Stimulated activated CD4-positive, alpha-beta T cell treated with anti-CD3 and anti-CD28 coated beads, Interleukin-4, amount 100 ng/mL, for 4 hours (primary cell): ENCODE data around the gene DAPK1.

ENCODE experiments used
- DNase-seq, 2 experiments: peaks; one replicate each; pipeline ENCODE4 v3.0.0-alpha.2; 2020

Gene DAPK1

DNA sequence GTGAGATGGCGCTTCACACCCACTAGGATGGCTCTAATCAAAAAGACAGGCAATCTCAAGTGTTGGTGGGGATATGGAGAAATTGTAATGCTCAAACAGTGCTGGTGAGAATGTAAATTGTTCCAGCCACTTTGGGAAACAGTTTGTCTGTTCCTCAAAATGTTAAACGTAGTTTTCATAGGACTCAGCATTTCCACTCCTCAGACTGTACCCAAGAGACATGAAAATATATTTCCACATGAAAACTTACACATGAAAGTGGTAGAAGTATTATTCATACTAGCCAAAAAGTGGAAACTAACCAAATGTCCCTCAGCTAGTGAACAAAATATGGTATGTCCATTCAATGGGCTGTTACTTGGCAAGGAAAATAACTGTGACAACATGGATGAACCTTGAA lies 120.6 kb downstream of the DAPK1 start:
- DNase-seq = no peak

GRCh38 chr9:87618931-87619330 lies 121.3 kb downstream of the DAPK1 start:
- DNase-seq = no peak

GRCh38 chr9:87619346-87619745 lies 121.7 kb downstream of the DAPK1 start:
- no peak for DNase-seq

DNA sequence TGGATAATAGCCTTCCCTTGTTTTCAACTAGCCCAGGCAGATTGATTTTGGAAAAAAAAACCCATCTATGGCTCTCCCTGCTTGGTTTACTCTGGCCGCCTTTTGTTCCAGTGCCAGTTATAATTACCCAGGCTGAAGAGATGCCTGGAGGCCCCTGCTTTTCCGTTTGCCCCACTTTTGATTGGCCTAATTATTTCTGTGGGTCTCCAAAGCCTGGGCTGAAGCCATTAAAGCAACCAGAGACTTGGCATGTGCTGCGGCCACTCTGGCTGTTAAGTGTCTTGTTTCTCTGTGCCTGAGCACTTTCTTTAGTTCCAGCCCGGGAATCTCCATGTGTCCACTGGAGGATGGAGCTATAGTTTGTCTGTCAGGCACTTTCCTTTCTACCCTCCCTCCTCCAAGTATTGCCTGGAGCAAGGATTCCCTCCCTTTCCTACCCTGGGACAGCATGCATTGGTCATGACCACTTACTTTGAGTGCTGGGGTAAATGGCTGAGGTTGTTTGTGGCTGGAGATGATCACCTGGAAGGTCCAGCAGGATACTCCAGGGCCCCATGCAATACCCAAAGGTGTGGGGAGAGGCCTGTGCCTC lies 123.2 kb downstream of the DAPK1 start:
- DNase-seq = no peak

GRCh38 chr9:87622098-87622497 lies 124.4 kb downstream of the DAPK1 start:
- DNase-seq = no peak

GRCh38 chr9:87622923-87623322 lies 125.3 kb downstream of the DAPK1 start:
- no peak for DNase-seq

DNA sequence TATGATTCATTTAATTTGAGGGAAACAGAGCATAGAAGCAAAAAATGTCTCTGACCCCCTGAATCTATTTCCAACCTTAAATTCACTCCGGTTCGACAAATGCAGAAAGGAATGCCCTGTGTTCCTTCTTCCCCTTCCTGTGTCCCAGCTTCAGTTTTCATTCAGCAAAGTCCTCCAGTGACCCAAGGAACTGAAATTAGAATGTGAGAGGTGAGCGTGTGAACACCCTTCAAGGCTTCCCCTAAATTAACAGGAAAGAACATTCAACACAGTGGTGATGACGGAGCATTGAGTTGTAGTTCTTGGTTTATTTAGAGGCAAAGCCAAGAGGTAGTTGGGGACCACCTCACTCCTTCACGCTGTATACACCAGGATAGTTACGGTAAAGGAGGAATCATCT lies 130.7 kb downstream of the DAPK1 start:
- DNase-seq = no peak

DNA sequence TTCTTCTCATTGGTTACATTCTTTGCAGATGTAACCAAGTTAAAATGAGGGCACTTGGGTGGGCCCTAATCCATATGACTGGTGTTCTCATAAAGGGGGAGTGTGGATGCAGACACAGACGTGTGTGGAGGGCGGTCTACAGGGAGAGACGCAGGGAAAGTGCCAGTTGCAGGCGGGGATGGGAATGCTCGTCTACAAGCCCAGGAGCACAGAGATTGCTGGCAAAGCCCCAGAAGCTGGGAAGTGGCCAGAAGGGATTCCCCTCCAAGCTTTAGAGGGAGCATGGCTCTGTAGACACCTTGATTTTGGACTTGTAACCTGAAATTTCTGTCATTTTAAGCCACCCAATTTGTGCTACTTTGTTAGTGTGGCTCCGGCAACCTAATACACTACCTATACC lies 131.4 kb downstream of the DAPK1 start:
- DNase-seq = no peak

DNA sequence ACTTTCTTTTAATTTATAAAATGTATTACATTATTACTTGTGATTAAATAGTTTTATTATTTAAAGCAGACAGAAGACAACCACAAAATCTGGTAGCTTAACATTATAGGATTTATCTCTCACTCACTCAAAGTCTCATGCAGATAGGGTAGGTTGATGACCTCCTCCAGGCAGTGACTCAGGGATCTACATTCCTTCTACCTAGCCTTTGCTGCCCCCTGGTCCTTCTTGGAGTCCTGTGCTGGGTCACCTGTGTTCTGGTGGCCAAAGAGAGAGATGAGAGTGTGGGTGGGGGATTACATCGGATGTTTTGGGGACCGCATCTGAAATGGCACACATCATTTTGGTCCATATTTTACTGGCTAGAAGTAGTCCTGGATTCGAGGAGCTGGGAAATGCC lies 132.6 kb downstream of the DAPK1 start:
- DNase-seq = no peak

DNA sequence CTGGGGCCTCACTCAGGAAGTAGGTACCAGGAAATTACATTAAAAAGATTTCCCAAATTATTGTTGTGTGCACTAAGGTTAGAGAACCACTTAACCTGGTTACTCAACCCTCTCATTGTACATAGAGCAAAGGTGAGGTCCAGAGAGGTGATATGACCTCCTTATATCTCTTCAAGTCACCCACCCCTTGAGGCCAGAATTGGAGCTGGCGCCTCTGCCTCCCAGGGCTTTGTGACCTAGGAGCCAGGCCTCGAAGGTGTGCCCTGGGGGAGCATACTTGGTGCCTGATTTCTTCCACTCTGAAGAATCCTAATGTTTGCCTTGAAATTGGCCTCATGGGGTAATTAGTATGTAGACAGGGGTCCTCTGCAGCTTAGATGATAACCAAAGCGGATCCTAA lies 133.2 kb downstream of the DAPK1 start:
- no peak for DNase-seq

DNA sequence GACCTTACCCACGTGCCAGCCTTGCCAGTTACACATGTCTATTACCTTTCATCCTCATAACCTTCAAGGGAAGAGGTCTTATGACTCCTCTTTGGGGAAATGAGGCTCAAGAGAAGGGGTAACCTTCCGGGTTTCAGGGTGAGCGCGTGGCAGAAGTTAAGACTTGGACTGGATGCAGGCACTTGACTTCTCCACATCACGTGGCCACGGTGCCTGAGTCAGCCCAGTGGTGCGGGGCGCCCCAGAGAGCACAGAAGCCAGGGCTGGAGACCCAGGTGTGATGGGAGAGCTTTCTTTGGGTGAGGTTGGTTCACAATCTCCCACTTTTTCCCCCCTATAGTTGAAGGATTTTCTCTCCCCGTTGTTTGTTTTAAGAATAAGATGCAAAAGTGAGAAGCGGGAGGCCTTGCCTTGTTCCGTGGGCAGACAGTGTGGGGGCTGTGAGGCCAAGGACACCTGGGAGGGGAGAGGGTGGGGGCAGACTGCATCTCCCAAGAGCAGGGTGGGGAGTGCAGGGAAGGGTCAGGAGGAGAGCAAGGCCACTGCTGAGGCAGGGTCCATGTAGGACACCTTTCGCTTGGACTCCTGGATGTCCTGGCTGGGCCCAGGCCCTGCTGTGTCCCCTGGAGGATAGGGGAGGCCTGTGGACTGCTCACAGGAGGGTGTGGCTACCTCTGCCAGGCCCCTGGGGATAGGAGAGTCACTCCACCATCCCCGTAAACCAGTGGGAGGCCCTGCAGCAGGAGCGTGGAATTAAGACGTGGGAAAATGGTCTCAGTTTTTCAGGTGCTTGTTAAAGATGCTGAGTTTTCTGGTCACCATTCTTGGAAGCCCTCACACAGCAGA lies 138.2 kb downstream of the DAPK1 start:
- no peak for DNase-seq

DNA sequence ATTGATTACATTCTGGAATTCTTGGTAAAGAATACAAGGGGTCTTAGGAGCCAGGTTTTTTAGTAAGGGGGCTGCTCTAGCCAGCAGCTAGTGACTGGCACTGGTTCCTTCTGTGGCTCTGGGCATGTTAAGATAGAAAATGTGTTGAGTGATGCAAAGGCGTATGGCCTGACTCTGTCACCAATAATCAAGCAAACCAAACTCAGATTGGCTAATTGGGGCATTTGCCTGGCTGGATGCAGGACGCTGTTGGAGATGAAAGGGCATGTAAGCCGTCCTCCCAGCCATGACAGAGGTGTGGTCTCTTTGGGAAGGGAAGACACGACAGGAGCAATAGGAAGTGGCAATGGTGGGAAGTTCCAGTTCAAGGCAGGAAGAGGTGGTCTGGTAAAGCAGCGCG lies 140.6 kb downstream of the DAPK1 start:
- DNase-seq = no peak

- no peak for DNase-seq
Measured at GRCh38 chr9:87639949-87640348, 142.3 kb downstream of the DAPK1 start.

GRCh38 chr9:87640385-87640795 lies 142.7 kb downstream of the DAPK1 start:
- DNase-seq = no peak

DNA sequence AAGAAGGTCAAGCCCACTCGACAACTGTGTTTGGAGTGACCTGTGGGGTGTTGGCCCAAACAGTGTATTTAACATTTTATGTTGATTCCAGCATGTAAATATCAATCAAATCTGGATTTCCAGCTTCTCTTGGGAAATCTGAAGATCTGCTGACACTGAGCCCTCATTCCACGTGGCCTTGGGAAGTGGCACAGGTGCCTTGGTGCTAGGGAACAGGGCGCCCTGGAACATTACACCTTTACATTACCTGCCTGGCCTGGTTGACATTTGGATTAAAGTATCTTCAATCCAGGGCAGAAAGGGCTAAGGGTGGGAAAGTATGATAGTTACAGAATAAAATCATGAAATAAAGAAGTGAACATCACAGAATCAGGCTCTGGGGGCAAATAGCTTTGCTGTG lies 143.4 kb downstream of the DAPK1 start:
- DNase-seq = no peak

- no peak for DNase-seq
Measured at GRCh38 chr9:87642330-87643106, 144.9 kb downstream of the DAPK1 start.

- no peak for DNase-seq
Measured at GRCh38 chr9:87643107-87643650, 145.5 kb downstream of the DAPK1 start.

DNA sequence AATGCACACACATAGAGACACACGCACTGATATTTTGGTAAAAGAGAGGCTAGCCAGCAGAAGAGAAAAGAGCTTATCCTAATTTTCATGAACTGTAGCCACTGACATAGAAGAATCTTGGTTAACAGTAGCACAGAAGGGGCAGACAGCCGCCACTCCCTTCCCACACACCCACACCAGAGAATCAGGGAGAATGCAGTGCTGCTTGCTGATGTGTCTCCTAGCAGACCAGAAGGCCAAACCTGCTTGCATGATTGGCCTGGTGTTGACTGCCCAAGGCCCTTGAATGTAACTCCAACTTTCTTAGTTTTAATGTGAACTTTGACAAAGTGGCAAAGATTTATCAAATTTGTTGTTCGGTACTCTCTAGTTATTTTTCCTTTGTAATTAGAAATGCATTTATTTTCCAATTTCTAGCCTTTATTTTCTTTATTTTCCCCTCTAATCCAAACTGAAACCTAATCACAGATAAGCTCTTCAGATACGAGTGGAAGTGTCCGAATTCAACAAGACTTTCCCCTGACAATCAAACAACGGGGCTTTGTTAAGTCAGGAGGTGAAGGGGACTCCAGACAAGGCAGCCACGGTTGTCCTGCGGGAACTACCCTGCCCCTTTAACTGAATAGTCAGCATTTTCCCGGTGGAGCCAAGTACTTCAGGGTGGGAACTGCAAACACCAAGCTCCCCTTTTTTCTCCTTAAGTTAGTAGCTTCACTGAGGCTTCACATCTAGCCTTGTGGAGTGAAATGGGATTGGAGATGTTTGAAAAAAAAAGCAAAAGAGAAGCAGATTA lies 146.3 kb downstream of the DAPK1 start:
- no peak for DNase-seq

DNA sequence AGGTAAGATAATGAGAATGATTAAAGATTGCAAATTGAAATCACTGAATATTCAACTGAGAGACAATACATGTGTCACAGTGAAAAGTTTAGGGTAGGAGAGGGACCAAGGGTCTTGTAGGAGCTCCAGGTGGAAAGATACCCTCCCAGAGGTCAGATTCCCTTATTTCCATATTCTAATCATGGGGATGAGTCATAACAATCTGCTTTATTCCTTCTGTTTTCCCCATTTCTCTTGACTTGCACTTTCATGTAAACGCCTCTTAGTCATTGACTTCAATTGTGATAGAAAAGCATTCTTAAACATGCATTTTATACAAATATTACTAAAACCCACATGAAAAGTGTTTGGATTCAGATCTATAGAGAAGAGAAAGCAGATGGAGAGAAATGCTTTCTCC lies 147.0 kb downstream of the DAPK1 start:
- no peak for DNase-seq

DNA sequence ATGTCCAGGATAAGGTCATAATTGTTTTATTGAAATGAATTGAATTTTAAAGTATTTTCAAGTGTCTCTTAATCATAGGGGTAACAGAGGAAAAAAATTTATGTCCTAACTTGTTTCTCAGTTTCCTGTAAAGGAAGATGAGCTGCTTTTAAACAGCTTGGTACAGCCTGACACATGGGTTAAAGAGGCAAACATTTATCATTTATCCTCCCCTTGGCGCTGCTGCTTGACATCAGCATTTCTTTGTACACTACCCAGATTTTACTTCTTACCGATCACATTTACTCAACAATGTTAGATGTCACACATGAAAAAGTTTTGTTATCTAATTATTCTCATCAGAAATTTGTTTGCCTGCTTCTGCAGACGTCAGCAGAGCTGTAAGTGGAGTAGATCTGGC lies 148.9 kb downstream of the DAPK1 start:
- no peak for DNase-seq

DNA sequence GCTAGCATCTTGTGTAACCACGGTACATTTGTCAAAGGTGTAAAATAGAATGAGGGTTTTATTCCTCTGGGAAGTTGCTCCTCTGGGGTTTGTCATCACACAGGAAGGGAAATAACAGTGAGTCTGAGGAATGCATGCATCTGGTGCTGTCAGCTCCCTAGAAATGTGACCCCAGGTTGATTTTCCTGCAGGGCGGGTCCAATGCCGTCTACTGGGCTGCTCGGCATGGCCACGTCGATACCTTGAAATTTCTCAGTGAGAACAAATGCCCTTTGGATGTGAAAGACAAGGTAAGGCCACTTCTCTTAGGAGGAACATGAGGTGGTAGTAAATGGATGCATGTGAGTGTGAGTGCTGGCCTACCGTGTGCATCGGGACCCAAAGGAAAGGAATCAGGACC lies 149.4 kb downstream of the DAPK1 start:
- DNase-seq = no peak

GRCh38 chr9:87648606-87649005 lies 150.9 kb downstream of the DAPK1 start:
- no peak for DNase-seq
